WTC11 (cell line): Measurements from ENCODE around the gene IPO11. TPM values are rescaled to one million over a fixed set of nuclear protein-coding genes. Genes with fewer than 3 reads are reported as not detected.

Experiments used
- ATAC-seq: fragments of 200-7000 bp; cut with Tn5 transposase; 2 replicates; pipeline ENCODE4 v1.10.0; 2021; ENCODE audit warnings: mild to moderate bottlenecking, moderate library complexity
- CTCF ChIA-PET: fragments of 300-600 bp; sonication (Branson Sonifier 250); formaldehyde crosslinking; loops from one replicate; lab custom pipeline; 2021; ENCODE audit warnings: antibody characterized with exemption; lab: Charles Lee
- POLR2A ChIA-PET: fragments of 350-600 bp; sonication (Branson Sonifier 250); formaldehyde crosslinking; loops from one replicate; lab custom pipeline; 2021; ENCODE audit warnings: antibody characterized with exemption; lab: Charles Lee
- DNase-seq: peaks from one replicate; pipeline ENCODE4 v3.0.0; 2021; ENCODE audit warnings: low spot score
- H3K27ac Mint-ChIP-seq: 2 replicates; pipeline ENCODE4 v1.8.0; 2021; ENCODE audit warnings: mixed read lengths
- H3K27me3 Mint-ChIP-seq: 2 replicates; pipeline ENCODE4 v1.8.0; 2021; ENCODE audit warnings: low read depth, mild to moderate bottlenecking, moderate library complexity, mixed read lengths
- H3K36me3 Mint-ChIP-seq: 2 replicates; pipeline ENCODE4 v1.8.0; 2021; ENCODE audit warnings: mixed read lengths
- H3K4me1 Mint-ChIP-seq: 2 replicates; pipeline ENCODE4 v1.8.0; 2022; ENCODE audit warnings: mixed read lengths
- H3K4me3 Mint-ChIP-seq: 2 replicates; pipeline ENCODE4 v1.8.0; 2021; ENCODE audit warnings: mild to moderate bottlenecking, moderate library complexity, mixed read lengths
- H3K9me3 Mint-ChIP-seq: 2 replicates; pipeline ENCODE4 v1.8.0; 2021; ENCODE audit warnings: mixed read lengths
- CREB1 ChIP-seq: sonication (generic); formaldehyde crosslinking; IDR thresholded peaks from 2 replicates; pipeline ENCODE4 v1.8.0; 2023; ENCODE audit warnings: mild to moderate bottlenecking, missing genetic modification reagents
- EMX1 ChIP-seq: fragments of 250-450 bp; sonication (Bioruptor Pico); IDR thresholded peaks from 2 replicates; pipeline ENCODE4 v1.8.0; 2021; ENCODE audit warnings: mild to moderate bottlenecking
- FOXP1 ChIP-seq: sonication (generic); formaldehyde crosslinking; IDR thresholded peaks from 2 replicates; pipeline ENCODE4 v1.8.0; 2022; ENCODE audit warnings: missing genetic modification reagents, mild to moderate bottlenecking, moderate library complexity, borderline replicate concordance
- GABPB1 ChIP-seq: sonication (generic); formaldehyde crosslinking; IDR thresholded peaks from 2 replicates; pipeline ENCODE4 v1.8.1; 2023; ENCODE audit warnings: mild to moderate bottlenecking, missing genetic modification reagents
- HMGA2 ChIP-seq: fragments of 250-450 bp; sonication (Bioruptor Pico); IDR thresholded peaks from 2 replicates; pipeline ENCODE4 v1.4.0; 2021; ENCODE audit warnings: mild to moderate bottlenecking, moderate library complexity
- JUN ChIP-seq: sonication (generic); formaldehyde crosslinking; IDR thresholded peaks from 2 replicates; pipeline ENCODE4 v1.8.0; 2023; ENCODE audit warnings: mild to moderate bottlenecking, missing genetic modification reagents
- NFYB ChIP-seq: sonication (generic); formaldehyde crosslinking; conservative IDR thresholded peaks from 2 replicates; pipeline ENCODE4 v1.8.0; 2022; ENCODE audit warnings: low read depth, missing genetic modification reagents
- NR2C2 ChIP-seq: sonication (generic); formaldehyde crosslinking; IDR thresholded peaks from 2 replicates; pipeline ENCODE4 v1.8.0; 2022; ENCODE audit warnings: mild to moderate bottlenecking, missing genetic modification reagents
- PRRX2 ChIP-seq: fragments of 250-450 bp; sonication (Bioruptor Pico); IDR thresholded peaks from 2 replicates; pipeline ENCODE4 v1.8.0; 2021; ENCODE audit warnings: mild to moderate bottlenecking
- RORB ChIP-seq: fragments of 250-450 bp; sonication (Bioruptor Pico); IDR thresholded peaks from 2 replicates; pipeline ENCODE4 v1.9.0; 2021; ENCODE audit warnings: mild to moderate bottlenecking
- SOX15 ChIP-seq: fragments of 250-450 bp; sonication (Bioruptor Pico); IDR thresholded peaks from 2 replicates; pipeline ENCODE4 v1.9.0; 2021; ENCODE audit warnings: mild to moderate bottlenecking
- ZNF232 ChIP-seq: sonication (generic); formaldehyde crosslinking; IDR thresholded peaks from 2 replicates; pipeline ENCODE4 v1.8.0; 2022; ENCODE audit warnings: mild to moderate bottlenecking, missing genetic modification reagents
- ZNF396 ChIP-seq: fragments of 250-450 bp; sonication (Bioruptor Pico); IDR thresholded peaks from 2 replicates; pipeline ENCODE4 v1.8.0; 2021; ENCODE audit warnings: mild to moderate bottlenecking, moderate library complexity, borderline replicate concordance
- total RNA-seq: library from RNA; stranded (reverse); gene quantifications from 3 replicates; pipeline ENCODE4 v1.2.3, GENCODE V29; 2021
- TF ChIP-seq, protein P1 (sequence below): sonication (generic); formaldehyde crosslinking; IDR thresholded peaks from 2 replicates; pipeline ENCODE4 v1.8.1; 2022; ENCODE audit warnings: missing genetic modification reagents, borderline replicate concordance
- TF ChIP-seq, protein P2 (sequence below): fragments of 250-450 bp; sonication (Bioruptor Pico); IDR thresholded peaks from 2 replicates; pipeline ENCODE4 v1.9.0; 2021; ENCODE audit warnings: mild to moderate bottlenecking
- TF ChIP-seq, protein P3 (sequence below): sonication (generic); formaldehyde crosslinking; IDR thresholded peaks from 2 replicates; pipeline ENCODE4 v1.8.0; 2022; ENCODE audit warnings: mild to moderate bottlenecking, missing genetic modification reagents
- TF ChIP-seq, protein P4 (sequence below): sonication (generic); formaldehyde crosslinking; IDR thresholded peaks from 2 replicates; pipeline ENCODE4 v1.8.1; 2022; ENCODE audit warnings: low read depth, missing genetic modification reagents, borderline replicate concordance
- TF ChIP-seq, protein P5 (sequence below): sonication (generic); formaldehyde crosslinking; IDR thresholded peaks from 2 replicates; pipeline ENCODE4 v1.8.1; 2023; ENCODE audit warnings: mild to moderate bottlenecking, missing genetic modification reagents, borderline replicate concordance
- TF ChIP-seq, protein P6 (sequence below): sonication (generic); formaldehyde crosslinking; IDR thresholded peaks from 2 replicates; pipeline ENCODE4 v1.8.1; 2022; ENCODE audit warnings: low read depth, mild to moderate bottlenecking, moderate library complexity, missing genetic modification reagents, borderline replicate concordance

Gene IPO11
- total RNA-seq, 1 experiment from 2014 or later: 61.9 TPM

DNA sequence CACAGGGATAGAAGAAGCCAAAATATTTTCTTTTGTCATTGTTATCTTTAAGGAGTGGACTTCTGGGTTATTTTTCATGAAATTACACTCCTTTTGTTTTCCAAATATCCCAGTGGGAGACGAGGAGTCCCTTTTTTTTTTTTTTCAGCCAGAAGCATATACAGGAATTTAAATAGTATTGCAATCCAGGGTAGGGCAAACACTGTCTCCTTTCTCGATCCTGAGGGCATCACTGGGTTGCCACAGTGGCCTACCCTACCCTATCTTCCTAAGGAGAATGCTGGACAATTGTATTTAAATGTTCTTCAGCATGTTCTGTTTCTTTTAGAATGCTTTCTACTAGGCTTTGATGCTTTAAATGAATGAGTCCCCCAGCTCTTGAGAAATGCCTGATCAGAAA is 214.0 kb downstream of the IPO11 start (continued):
- no peak for TF ChIP-seq FOXP1 (CRISPR knock-in tag)
- no peak for TF ChIP-seq PRRX2
- TF ChIP-seq, all 79 proteins: peak for 0

DNA sequence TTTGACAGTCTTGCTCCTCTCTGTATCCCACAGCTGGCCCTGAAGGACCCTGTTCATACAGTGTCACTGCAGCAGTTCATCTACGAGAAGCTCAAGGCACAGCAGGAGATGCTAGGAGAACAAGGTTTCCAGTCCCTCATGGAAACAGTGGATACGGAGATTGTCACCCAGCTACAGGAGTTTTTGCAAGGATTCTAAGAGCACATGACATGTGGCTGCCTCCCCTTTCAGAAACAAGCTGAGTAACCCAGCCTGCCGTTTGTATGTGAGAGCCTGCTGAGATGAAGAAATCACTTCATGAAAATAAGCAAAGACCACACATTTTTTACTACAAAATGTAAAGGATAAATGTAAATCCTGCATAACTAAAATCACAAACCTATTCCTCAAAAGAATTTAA is 214.6 kb downstream of the IPO11 start:
- ATAC-seq (peak; percentile 42), DNase-seq (no peak)
- H3K27ac Mint-ChIP-seq: peak overlapping the region; percentile 54; the same call in 1 of the 2 replicates
- CTCF ChIA-PET: interaction anchor here (0.7 to 1.3 kb wide), 4 partner anchors 41 to 183 kb away, joined by 3 read pairs; no protein-coding TSS in a partner anchor
- no peaks in the 10 kb centered on the region for H3K27me3 Mint-ChIP-seq
- H3K36me3 Mint-ChIP-seq: peaks cover 16% of the 10 kb centered on the region; the same call in 1 of the 2 replicates
- POLR2A ChIA-PET: no interaction called here
- H3K4me3 Mint-ChIP-seq: peak overlapping the region; percentile 32
- peaks cover 46% of the 10 kb centered on the region for H3K4me1 Mint-ChIP-seq
- no peaks in the 10 kb centered on the region for H3K9me3 Mint-ChIP-seq
- TF ChIP-seq, protein P1, sequence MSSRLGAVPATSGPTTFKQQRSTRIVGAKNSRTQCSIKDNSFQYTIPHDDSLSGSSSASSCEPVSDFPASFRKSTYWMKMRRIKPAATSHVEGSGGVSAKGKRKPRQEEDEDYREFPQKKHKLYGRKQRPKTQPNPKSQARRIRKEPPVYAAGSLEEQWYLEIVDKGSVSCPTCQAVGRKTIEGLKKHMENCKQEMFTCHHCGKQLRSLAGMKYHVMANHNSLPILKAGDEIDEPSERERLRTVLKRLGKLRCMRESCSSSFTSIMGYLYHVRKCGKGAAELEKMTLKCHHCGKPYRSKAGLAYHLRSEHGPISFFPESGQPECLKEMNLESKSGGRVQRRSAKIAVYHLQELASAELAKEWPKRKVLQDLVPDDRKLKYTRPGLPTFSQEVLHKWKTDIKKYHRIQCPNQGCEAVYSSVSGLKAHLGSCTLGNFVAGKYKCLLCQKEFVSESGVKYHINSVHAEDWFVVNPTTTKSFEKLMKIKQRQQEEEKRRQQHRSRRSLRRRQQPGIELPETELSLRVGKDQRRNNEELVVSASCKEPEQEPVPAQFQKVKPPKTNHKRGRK (CRISPR knock-in tag): no peak
- no peak for TF ChIP-seq NFYB
- TF ChIP-seq, protein P2, sequence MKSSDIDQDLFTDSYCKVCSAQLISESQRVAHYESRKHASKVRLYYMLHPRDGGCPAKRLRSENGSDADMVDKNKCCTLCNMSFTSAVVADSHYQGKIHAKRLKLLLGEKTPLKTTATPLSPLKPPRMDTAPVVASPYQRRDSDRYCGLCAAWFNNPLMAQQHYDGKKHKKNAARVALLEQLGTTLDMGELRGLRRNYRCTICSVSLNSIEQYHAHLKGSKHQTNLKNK: no peak
- TF ChIP-seq, protein P3, sequence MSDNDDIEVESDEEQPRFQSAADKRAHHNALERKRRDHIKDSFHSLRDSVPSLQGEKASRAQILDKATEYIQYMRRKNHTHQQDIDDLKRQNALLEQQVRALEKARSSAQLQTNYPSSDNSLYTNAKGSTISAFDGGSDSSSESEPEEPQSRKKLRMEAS (CRISPR knock-in tag): no peak
- TF ChIP-seq FOXP1 (CRISPR knock-in tag): no peak
- TF ChIP-seq NR2C2 (CRISPR knock-in tag): no peak
- no peak for TF ChIP-seq HMGA2 (CRISPR knock-in tag)
- no peak for TF ChIP-seq SOX15
- TF ChIP-seq, protein P4, sequence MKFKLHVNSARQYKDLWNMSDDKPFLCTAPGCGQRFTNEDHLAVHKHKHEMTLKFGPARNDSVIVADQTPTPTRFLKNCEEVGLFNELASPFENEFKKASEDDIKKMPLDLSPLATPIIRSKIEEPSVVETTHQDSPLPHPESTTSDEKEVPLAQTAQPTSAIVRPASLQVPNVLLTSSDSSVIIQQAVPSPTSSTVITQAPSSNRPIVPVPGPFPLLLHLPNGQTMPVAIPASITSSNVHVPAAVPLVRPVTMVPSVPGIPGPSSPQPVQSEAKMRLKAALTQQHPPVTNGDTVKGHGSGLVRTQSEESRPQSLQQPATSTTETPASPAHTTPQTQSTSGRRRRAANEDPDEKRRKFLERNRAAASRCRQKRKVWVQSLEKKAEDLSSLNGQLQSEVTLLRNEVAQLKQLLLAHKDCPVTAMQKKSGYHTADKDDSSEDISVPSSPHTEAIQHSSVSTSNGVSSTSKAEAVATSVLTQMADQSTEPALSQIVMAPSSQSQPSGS: no peak
- no peak for TF ChIP-seq ZNF232 (CRISPR knock-in tag)
- TF ChIP-seq, protein P5, sequence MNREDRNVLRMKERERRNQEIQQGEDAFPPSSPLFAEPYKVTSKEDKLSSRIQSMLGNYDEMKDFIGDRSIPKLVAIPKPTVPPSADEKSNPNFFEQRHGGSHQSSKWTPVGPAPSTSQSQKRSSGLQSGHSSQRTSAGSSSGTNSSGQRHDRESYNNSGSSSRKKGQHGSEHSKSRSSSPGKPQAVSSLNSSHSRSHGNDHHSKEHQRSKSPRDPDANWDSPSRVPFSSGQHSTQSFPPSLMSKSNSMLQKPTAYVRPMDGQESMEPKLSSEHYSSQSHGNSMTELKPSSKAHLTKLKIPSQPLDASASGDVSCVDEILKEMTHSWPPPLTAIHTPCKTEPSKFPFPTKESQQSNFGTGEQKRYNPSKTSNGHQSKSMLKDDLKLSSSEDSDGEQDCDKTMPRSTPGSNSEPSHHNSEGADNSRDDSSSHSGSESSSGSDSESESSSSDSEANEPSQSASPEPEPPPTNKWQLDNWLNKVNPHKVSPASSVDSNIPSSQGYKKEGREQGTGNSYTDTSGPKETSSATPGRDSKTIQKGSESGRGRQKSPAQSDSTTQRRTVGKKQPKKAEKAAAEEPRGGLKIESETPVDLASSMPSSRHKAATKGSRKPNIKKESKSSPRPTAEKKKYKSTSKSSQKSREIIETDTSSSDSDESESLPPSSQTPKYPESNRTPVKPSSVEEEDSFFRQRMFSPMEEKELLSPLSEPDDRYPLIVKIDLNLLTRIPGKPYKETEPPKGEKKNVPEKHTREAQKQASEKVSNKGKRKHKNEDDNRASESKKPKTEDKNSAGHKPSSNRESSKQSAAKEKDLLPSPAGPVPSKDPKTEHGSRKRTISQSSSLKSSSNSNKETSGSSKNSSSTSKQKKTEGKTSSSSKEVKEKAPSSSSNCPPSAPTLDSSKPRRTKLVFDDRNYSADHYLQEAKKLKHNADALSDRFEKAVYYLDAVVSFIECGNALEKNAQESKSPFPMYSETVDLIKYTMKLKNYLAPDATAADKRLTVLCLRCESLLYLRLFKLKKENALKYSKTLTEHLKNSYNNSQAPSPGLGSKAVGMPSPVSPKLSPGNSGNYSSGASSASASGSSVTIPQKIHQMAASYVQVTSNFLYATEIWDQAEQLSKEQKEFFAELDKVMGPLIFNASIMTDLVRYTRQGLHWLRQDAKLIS (CRISPR knock-in tag): no peak
- TF ChIP-seq, protein P6, sequence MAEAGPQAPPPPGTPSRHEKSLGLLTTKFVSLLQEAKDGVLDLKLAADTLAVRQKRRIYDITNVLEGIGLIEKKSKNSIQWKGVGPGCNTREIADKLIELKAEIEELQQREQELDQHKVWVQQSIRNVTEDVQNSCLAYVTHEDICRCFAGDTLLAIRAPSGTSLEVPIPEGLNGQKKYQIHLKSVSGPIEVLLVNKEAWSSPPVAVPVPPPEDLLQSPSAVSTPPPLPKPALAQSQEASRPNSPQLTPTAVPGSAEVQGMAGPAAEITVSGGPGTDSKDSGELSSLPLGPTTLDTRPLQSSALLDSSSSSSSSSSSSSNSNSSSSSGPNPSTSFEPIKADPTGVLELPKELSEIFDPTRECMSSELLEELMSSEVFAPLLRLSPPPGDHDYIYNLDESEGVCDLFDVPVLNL (CRISPR knock-in tag): no peak
- TF ChIP-seq EMX1 (CRISPR knock-in tag): no peak
- TF ChIP-seq RORB: no peak
- no peak for TF ChIP-seq JUN
- TF ChIP-seq GABPB1: no peak
- no peak for TF ChIP-seq ZNF396 (CRISPR knock-in tag)
- no peak for TF ChIP-seq CREB1 (CRISPR knock-in tag)
